GM19467 (cell line): Measurements from ENCODE around the gene CHD1L.
"Not testable (repeated sequence)": the region's sequence is repeated elsewhere in the genome, so short reads cannot be mapped to it uniquely, and the experiment has no call there.

Experiments
- ATAC-seq: cut with Tn5 transposase; IDR thresholded peaks from one replicate; pipeline ENCODE4 v1.9.1; 2021; ENCODE audit warnings: mild to moderate bottlenecking, moderate library complexity; ENCODE audit not compliant: unreplicated experiment

CHD1L gene

DNA sequence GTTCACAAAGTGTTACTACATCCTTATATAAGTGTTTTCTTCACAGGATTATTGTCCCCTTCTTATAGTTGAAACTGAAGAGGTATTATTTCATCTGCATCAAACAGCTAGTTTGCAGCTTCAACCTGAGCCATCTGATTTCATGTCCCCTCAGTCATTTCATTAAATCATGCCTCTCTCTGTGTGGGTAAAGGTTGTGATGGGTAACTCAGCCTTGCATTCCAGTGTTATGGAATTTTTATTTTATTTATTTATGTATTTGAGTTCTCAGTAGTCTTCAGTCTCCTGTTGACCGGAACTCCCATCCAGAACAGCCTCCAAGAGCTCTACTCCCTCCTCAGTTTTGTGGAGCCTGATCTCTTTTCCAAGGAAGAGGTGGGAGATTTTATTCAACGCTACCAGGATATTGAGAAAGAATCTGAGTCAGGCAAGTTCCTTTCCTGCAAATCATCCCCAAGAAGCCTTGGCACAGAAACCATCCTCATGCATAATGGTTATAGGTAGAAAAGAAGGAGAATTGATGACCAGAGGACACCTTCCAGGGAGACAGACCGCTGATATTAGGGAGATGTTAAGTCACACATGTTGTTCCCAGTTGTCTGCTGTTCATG, 21.8 kb downstream of the CHD1L start:
- no peak for ATAC-seq

- ATAC-seq, result no peak
These were observed 23.9 kb downstream of the CHD1L start for GRCh38 chr1:147266381-147266780.

DNA sequence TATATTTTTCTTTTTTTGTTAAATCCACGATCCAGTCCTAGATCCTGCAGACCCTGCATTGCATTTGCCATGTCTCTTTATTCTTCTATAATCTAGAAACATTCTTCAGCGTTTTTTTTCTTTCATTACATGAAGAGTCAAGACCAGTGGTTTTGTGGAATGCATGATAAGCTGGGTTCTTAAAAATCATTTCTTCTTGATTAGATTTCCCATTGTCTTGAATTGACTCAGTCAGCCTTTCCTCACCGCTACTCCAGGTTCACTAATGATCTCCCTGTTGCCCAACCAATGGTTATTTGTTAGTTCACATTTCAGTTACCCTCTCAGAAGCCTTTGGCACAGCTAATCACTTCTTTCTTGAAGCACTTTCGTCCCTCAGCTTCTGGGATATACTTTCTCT, 25.2 kb downstream of the CHD1L start:
- ATAC-seq, result no peak

DNA sequence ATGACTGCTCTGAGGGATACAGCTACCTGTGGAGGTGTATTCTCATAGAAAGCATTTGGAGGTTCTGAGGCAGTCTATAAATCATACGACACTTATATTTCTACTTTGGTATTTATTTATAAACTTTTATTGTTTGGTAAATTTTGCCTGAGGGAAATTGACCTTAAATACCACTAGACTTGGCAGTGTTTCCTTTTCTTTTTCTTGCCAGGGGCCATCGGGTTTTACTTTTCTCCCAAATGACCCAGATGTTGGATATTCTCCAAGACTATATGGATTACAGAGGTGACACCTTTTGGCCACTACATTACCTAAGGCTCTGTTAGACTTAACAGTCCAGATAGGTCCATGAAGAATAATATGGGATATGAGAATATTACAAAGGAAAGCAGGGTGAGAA, 28.2 kb downstream of the CHD1L start:
- no peak for ATAC-seq

- ATAC-seq, result no peak
These were observed 29.6 kb downstream of the CHD1L start for GRCh38 chr1:147272042-147272441.

DNA sequence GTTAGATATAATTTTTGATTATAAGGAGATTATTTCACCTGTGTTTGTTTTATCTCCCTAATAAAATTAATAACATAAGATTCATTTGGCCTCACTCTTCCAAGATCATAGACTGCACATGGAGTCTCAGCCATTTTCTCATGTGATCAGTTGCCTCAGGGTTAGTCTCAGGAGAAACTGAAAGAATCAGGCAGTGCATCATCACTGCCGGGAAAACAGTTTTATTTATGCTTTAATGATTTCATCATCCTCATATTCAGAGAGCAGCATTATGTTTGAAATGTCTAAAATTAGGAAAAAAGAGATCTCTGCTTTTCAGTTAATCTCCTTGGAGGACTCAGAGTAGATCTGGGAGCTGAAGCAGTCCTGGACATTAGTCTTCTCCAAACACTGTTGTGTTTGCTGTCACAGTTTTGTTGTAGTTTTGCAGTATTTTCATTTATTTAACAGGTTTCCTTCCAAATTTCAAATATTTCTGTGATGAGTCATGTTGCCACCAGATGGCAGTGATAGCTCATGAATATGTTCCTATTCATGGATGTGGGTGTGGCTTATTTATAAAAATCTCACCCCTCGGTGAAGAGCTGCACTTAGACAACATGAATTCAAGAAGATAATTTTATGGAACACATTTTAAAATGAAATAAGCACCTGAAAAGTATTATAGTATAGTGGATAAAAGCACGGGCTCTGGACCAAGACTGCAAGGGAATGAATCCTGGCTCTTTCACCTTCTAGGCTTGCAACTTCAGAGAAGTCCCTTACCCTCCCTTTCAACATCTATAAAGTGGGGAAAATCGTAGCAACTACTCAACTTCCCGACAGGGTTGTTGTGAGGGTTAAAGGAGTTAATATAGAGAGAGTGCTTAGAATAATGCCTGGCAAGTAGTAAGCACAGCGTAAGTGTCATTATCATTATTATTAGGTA, 31.2 kb downstream of the CHD1L start:
- no peak for ATAC-seq

DNA sequence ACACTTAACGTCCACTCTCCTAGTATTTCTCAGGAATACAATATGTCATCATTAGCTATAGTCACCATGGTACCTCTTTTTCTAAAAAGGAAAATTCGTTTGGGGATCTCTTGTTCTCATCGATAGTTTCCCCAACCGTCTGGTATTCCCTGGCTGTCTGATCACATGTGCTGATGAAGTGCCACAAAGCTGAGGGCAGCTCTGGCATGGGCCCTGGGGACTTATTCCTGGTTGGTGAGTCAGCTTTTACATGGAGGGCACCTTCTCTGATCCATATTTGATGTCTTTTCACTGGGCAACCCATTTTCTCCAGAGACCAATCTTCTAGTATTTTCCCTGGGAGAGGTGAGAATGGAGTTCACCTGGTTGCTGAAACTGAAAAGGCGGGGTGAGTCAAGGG, 39.5 kb downstream of the CHD1L start:
- no peak for ATAC-seq

DNA sequence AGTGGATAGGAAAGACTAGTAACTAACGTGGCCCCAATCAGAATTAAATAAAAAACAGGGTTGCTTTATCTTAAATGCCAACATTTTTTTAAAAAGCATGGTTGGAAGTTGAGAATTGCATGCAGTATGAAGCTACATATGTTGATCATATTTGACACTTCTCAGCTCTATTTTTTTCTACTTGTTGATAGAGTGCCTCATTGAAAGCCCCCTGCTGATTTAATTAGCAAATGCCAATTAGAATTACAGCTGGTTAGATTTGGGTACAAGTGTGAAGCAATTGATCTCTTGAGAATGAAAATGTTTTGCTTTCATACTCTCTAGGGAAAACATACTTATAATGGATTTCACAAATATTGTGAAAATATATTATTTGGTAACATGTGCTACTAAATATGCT, 40.5 kb downstream of the CHD1L start:
- no peak for ATAC-seq

DNA sequence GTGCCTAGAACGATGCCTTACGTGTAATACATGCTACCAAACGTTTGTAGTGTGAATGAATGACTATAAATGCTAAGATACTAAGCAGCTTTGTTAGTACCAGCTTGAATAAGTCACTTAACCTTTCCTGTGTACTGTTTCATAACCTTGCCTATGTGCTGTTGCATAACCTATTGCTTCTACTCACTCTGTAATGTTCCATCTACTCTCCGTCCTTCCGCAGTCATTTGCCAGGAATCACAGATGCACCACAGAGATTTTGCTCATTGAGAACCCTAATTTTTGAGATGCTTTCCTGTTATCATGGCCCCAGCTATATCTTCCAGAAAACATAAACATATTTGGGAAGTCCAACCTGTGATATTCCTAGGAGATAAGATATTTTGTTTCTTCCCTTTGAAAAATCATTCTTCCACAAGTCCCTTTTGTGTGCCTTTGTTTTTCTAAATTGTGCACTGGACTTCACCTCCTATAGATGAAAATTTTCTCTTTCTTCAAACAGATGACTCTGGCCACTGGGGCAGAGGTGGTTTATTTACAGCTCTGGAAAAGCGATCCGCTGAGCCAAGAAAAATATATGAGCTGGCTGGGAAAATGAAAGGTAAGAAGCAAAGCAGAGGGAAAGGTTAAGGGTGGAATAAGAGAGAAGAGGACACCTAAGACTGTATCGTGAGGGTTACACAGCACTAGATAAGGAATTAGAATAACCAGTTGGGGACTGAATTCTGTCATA, 44.8 kb downstream of the CHD1L start:
- no peak for ATAC-seq

DNA sequence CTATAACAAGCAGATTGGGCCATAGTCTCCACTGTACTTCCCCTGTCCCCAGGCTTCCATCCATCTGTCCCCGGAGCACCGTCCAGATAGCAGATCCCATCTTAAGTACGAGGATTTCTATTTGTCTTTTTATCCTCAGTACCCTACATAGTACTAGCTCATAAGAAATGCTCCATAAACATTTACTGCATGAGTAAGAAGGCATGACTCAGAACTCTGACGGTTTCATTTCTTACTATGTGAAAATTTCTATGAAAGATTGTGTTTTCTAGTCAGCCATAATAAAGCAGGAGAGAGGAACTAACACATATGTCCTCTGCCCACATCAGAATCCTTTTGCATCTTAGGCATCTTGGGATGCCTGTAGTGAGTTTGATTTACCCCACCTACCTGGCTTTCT, 49.5 kb downstream of the CHD1L start:
- no peak for ATAC-seq

DNA sequence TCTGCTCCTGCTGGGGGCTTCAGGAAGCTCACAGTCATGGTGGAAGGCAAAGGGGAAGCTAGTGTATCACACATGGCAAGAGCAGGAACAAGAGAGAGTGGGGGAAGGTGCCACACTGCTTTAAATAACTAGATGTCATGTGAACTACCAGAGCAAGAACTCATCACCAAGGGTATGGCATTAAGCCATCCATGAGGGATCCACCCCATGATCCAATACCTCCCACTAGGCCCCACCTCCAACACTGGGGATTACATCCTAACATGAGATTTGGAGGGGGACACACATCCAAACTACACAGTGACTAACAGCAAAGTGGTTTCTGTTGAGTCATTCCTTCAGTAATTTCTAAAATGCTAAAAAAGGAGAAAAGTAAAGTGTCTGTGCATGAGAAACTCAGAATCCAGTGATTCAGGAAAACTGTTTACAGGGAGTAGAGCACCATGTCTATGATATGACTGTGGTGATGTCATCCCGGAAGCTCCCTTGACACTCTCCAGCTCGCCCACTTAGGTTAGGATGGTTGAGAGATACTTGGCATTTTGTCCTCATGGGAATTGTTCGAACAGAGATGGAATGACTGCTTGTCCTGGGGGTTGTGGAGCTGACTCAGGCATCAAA, 50.3 kb downstream of the CHD1L start:
- ATAC-seq, result no peak

DNA sequence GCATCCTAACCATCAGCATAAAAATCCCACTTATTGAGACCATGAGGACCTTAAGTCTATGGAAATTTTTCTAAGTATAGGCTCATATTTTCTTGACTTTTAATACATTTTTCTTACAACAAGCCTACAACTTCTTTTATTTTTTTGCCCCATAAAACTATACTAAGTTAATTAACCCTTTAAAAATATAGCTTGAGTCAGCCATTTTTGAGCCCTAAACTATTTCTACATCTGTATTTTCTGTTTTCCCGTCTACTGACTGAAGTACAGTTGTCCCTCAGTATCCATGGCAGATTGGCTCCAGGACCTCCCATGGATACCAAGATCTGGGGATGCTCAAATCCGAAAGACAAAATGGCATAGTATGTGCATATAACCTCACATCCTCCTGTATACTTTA, 55.0 kb downstream of the CHD1L start:
- ATAC-seq, result no peak

DNA sequence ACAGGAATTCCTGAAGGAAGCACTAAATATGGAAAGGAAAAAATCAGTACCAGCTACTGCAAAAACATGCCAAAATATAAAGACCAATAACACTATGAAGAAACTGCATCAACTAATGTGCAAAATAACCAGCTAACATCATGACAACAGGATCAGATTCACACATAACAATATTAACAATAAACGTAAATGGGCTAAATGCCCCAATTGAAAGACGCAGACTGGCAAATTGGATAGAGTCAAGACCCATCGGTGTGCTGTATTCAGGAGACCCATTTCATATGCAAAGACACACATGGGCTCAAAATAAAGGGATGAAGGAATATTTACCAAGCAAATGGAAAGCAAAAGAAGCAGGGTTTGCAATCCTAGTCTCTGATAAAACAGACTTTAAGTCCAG, 63.3 kb downstream of the CHD1L start:
- ATAC-seq, result not testable (repeated sequence)

DNA sequence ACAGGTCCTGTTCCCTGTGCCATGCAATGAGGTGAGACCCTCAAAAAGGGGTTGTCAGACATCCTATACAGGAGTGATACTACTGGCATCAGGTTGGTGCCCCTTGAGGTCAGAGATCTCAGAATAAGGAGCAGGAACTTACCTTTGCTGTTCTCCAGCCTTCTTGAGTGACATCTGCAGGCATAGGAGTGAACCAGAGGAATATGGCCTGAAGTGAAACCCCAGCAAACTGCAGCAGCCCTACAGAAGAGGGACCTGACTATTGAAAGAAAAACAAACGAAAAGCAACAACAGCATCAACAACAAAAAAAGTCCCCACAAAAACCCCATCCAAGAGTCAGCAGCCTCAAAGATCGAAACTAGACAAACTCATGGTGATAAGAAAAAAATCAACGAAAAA, 74.5 kb downstream of the CHD1L start:
- ATAC-seq, result no peak

GRCh38 chr1:147326933-147327687, 84.6 kb downstream of the CHD1L start:
- not testable (repeated sequence) for ATAC-seq

DNA sequence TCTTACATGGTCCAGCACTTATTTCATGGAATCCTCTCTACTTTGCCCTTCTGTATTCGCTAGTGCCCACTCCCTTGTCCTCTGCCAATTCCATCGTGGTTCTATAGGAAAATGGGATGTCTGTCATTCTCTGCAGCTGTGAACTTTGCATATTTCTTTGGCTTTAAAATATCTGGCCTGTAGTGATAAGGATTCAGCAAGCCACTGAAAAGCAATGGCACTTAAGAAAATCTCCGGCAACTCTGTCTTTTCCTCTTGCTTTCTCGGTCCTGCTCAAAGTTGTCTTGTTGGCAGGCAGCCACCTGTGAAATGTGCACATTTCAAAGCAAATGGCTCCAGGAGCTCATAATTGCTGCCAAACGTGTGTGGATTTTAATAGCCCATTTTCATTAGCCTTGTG, 91.8 kb downstream of the CHD1L start:
- ATAC-seq, result no peak

- ATAC-seq, result no peak
These were observed 93.8 kb downstream of the CHD1L start for GRCh38 chr1:147336291-147336690.

GRCh38 chr1:147337040-147337630, 94.7 kb downstream of the CHD1L start:
- no peak for ATAC-seq

DNA sequence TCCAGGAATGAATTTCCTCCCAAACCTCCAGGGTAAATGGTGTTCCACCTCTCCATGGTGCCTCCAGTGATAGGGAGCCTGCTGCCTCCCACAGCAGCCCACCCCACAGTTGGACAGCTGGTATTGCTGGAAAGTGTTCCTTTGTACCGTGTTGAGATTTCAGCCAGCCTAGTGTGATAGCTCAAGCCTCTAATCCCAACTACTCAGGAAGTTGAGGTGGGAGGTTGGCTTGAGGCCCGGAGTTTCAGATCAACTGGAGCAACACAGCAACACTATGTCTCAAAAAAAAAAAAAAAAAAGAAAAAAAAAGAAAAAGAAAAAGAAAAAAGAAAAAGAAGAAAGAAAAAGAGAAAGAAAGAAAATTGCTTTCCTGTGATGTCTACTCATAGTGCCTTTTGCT, 96.1 kb downstream of the CHD1L start:
- ATAC-seq, result no peak

DNA sequence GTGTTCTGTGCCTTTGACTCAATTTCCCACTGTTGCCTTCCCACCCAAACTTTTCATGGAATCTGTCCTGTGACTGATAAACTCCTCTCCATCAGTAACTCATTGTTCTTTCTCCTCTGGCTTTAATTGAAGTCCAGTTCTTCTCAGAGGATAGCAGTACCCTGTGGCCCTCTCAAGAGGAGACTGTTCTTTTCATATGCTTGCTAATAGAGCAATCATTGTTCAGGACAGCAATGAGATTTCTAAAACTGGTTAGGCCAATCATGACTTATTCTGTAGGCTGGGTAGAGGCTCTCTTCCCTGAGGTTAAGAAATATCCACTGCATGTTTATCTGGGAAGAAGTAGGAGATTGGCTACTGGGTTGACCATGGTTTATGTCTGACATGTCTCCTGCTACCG, 98.8 kb downstream of the CHD1L start:
- no peak for ATAC-seq
